ENCODE results near the gene SUCO.

The SUCO gene

GRCh38 chr1:172515436-172515835 lies 17.5 kb upstream of the SUCO start:
- no peak for DNase-seq (ENCODE audit: low spot score)

- DNase-seq (ENCODE audit: low spot score) = no peak
Measured at GRCh38 chr1:172515927-172516326, 17.0 kb upstream of the SUCO start.

- DNase-seq (ENCODE audit: low spot score) = no peak
Measured at GRCh38 chr1:172517081-172517480, 15.9 kb upstream of the SUCO start.

GRCh38 chr1:172517545-172517944 lies 15.4 kb upstream of the SUCO start:
- no peak for DNase-seq (ENCODE audit: low spot score)

- no peak for DNase-seq (ENCODE audit: low spot score)
Measured at GRCh38 chr1:172529304-172529703, 3.6 kb upstream of the SUCO start.

GRCh38 chr1:172530000-172530399 lies 3.0 kb upstream of the SUCO start:
- DNase-seq (ENCODE audit: low spot score) = no peak

GRCh38 chr1:172531412-172532182 lies 1.4 kb upstream of the SUCO start:
- no peak for DNase-seq (ENCODE audit: low spot score)

GRCh38 chr1:172532183-172532699 lies 709 bp upstream of the SUCO start:
- peak; percentile 96 for DNase-seq (ENCODE audit: low spot score)

- DNase-seq (ENCODE audit: low spot score) = no peak
Measured at GRCh38 chr1:172533513-172534151, 682 bp downstream of the SUCO start.

- no peak for DNase-seq (ENCODE audit: low spot score)
Measured at GRCh38 chr1:172536256-172536655, 3.3 kb downstream of the SUCO start.

GRCh38 chr1:172537366-172537765 lies 4.4 kb downstream of the SUCO start:
- DNase-seq (ENCODE audit: low spot score) = no peak

GRCh38 chr1:172537827-172538391 lies 5.0 kb downstream of the SUCO start:
- DNase-seq (ENCODE audit: low spot score) = no peak

- no peak for DNase-seq (ENCODE audit: low spot score)
Measured at GRCh38 chr1:172540635-172541034, 7.7 kb downstream of the SUCO start.

GRCh38 chr1:172544481-172545104 lies 11.6 kb downstream of the SUCO start:
- DNase-seq (ENCODE audit: low spot score) = no peak

- DNase-seq (ENCODE audit: low spot score) = no peak
Measured at GRCh38 chr1:172545396-172546004, 12.6 kb downstream of the SUCO start.

GRCh38 chr1:172547071-172547470 lies 14.1 kb downstream of the SUCO start:
- no peak for DNase-seq (ENCODE audit: low spot score)

- no peak for DNase-seq (ENCODE audit: low spot score)
Measured at GRCh38 chr1:172549621-172550280, 16.8 kb downstream of the SUCO start.

GRCh38 chr1:172551279-172551678 lies 18.3 kb downstream of the SUCO start:
- no peak for DNase-seq (ENCODE audit: low spot score)

- no peak for DNase-seq (ENCODE audit: low spot score)
Measured at GRCh38 chr1:172554915-172555314, 22.0 kb downstream of the SUCO start.

- DNase-seq (ENCODE audit: low spot score) = no peak
Measured at GRCh38 chr1:172556461-172556860, 23.5 kb downstream of the SUCO start.

GRCh38 chr1:172557270-172557669 lies 24.3 kb downstream of the SUCO start:
- DNase-seq (ENCODE audit: low spot score) = no peak

Measured in AG08395 (cell line).